GOT3 (cell line): ENCODE data around the gene RPL10A.

ENCODE experiments used
- DNase-seq: peaks from one replicate; lab custom pipeline; 2025; ENCODE audit warnings: mixed read lengths; lab: John Stamatoyannopoulos, UW

RPL10A gene

GRCh38 chr6:35449287-35449881, 18.8 kb upstream of the RPL10A start:
- no peak for DNase-seq

- no peak for DNase-seq
These were observed 16.6 kb upstream of the RPL10A start for GRCh38 chr6:35451354-35452182.

DNA sequence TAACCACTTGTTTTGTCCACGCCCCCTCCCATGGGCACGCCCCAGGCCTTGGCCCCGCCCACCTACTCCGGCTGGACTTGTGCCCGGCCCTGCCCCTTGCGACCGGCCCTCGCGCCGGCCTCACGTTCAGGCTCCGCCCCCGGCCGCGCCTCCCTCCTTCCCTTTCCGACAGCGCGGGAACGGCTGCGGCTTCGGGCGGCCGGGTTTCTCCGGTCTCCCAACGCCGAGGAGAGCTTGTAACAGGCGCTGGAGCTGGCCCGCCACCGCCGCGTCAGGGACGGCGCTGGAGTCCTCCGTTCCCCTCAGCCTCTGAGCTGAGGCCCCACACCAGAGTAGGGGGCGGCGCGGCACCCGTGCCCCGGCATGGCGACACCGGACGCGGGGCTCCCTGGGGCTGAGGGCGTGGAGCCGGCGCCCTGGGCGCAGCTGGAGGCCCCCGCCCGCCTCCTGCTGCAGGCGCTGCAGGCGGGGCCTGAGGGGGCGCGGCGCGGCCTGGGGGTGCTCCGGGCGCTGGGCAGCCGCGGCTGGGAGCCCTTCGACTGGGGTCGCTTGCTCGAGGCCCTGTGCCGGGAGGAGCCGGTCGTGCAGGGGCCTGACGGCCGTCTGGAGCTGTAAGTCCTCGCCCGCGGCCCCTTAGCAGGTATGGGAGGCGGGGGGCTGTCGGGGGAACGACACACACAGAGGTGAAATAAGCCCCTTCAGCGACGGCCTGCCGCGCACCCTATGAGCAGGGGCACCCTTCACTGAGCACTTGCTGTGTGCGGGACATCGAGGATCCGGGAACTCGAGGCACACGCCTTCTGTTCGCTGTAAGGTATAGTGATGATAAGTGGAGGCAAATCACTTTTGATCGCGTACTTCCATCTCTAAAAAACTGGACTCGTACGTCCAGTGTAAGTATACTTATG, 15.8 kb upstream of the RPL10A start, which contains the start of gene FANCE:
Gene FANCE (plus strand): TSS at position 156 of the 908 bp plus-strand sequence. CDS start 208 bp downstream, at position 364.
- peak; percentile 66 for DNase-seq

- DNase-seq: no peak
These were observed 15.0 kb upstream of the RPL10A start for GRCh38 chr6:35453236-35453635.

GRCh38 chr6:35454391-35455110, 13.7 kb upstream of the RPL10A start:
- DNase-seq: no peak

GRCh38 chr6:35457907-35458306, 10.3 kb upstream of the RPL10A start:
- no peak for DNase-seq

DNA sequence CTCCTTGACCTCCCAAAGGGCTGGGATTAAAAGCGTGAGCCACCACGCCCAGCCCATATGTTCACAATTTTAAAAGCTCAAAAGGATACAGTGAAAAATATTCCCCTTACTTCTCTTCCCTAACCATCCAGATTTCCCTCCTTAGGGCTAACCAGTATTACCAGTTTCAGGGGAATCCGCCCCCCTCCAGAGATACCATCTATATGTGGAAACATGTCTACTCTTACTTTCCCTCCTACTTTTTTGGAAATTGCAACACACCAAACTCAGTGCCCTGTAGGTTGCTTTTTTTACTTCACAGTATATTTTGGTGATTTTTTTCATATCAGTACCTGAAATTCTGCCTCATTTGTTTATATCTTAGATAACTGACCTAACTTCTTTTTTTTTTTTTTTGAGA, 6.9 kb upstream of the RPL10A start:
- no peak for DNase-seq

DNA sequence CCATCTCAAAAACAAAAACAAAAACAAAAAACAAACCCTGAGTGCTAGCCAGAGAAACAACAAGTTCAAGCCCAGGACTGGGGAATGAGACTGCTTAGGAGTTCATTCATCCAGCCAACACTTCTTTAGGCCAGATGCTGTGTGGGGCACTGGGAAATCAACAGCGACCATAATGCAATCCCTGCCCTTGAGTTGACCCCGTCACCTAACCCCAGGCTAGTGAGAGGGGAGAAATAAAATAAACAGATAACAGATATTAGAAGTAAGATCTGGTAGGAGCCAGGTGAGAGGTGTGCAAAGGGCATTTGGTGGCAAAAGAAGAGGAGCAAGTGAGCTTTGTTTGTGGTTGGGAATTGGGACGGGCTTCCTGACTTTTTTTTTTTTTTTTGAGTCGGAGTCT, 4.9 kb upstream of the RPL10A start:
- DNase-seq: no peak

- DNase-seq: no peak
These were observed 2.6 kb upstream of the RPL10A start for GRCh38 chr6:35465646-35466045.

DNA sequence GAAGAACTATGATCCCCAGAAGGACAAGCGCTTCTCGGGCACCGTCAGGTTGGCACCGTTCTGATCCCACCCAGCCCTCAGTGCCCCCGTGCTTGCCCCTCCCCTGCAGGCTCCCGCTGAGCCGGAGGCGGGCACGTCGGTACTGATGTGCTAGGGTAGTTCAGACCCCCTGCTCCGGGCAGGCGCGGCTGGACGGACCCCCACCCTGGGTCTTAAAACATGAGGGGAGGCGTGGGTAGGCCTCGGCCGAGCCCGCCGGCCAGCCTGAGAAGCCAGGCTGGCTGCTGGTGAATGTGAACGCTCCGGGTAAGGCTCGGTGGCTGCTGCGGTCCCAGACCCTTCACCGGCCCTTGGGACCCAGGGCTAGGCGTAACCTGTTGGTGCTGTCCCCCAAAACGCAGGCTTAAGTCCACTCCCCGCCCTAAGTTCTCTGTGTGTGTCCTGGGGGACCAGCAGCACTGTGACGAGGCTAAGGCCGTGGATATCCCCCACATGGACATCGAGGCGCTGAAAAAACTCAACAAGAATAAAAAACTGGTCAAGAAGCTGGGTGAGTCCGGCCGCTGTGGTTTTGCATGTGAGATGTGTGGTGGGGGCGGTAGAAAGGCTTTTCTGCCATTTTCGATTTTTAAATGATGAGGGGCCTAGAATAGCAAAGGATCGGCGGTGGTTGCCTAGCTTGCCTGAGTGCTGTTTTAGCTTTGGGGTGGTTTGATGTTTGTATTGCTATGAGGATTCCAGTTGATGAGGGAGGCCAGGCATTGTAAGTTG, 964 bp downstream of the RPL10A start:
- DNase-seq: no peak

GRCh38 chr6:35469751-35470662, 1.8 kb downstream of the RPL10A start:
- no peak for DNase-seq

DNA sequence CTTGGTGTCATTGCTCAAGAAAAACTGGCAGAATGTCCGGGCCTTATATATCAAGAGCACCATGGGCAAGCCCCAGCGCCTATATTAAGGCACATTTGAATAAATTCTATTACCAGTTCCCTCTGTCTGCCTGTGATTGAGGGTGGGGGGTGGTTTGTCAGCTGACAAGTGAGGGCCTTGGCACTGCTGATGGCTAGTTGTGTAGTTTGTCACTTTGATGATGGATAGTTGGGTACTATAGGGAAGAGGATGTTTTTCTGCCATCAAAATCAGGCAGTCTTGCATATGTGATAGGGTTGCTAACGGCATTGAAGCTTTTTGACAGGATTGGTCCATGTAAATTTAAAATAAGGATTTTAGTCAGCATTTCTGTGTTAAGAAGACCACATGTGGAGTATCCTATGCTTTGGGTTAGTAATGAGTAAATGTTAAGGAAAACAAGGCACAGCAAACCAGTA, 2.5 kb downstream of the RPL10A start:
- DNase-seq: no peak

- DNase-seq: no peak
These were observed 3.7 kb downstream of the RPL10A start for GRCh38 chr6:35471836-35472345.

GRCh38 chr6:35473075-35473849, 5.1 kb downstream of the RPL10A start:
- no peak for DNase-seq

GRCh38 chr6:35473850-35474130, 5.6 kb downstream of the RPL10A start:
- DNase-seq: no peak

GRCh38 chr6:35474131-35474941, 6.1 kb downstream of the RPL10A start:
- DNase-seq: no peak

- DNase-seq: no peak
These were observed 6.9 kb downstream of the RPL10A start for GRCh38 chr6:35474942-35475570.

DNA sequence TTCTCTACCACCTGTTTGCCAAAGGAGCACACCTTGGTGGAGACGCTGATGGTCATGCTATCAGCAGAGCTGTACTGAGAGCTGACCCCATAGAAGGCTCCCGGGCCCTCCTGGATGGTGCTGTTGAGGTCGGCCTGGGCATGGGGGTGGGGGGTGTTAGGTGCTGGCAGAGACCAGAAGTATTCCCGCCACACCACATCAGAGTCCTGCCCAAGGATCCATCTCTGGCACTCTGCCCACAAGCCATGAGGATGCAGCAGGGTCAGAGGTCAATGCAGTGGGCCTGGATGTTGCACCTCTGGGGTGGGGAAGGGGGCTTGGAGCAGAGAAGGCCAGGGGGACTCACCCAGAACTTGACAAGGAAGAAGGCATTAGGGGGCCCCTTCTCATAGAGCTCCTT, 7.4 kb downstream of the RPL10A start:
- DNase-seq: no peak
